Adrenal gland (tissue), 5 donors: ENCODE results near the gene CYB561A3.

Source experiments
- POLR2A ChIP-seq, 2 donors: fragments of 450-650 bp; IDR thresholded peaks; one replicate each; pipeline ENCODE4 v1.6.1; 2017; ENCODE audit warnings: antibody characterized with exemption in 2 of 2, mild to moderate bottlenecking in 2 of 2, moderate library complexity in 1 of 2
- TF ChIP-seq, protein P1 (sequence below), 6 experiments: fragments of 450-650 bp in 4 of 6; fragments of 200-600 bp in 2 of 6; sonication (generic) in 1 of 6; IDR thresholded peaks; 1 replicate in 5 of 6; 2 replicates in 1 of 6; pipeline versions ENCODE4 v1.5.1 to v1.8.0; 2016 to 2021; ENCODE audit warnings: antibody characterized with exemption in 6 of 6, mild to moderate bottlenecking in 2 of 6, moderate library complexity in 1 of 6
- donor health status: DM: no; HTN: no; CAD: no.

DNA sequence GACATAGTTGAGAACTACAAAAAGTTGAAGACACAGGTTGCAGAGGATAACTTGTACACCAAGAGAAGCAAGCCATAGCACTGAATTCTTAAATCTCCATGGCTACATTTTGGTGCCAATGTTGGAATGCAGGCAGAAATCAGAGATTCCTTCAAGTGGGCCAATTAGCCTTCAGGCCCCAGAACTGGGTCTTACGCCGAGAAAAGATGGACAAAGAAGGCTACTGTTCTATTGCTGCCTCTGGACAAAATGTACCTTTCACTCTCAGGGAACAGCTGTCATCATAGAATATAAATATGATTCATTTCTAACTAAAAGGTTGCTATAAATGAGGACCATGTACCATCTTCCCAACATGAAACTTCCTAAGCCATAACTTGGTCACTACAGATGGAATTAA is 44.4 kb upstream of the CYB561A3 start:
- TF ChIP-seq, protein P1, sequence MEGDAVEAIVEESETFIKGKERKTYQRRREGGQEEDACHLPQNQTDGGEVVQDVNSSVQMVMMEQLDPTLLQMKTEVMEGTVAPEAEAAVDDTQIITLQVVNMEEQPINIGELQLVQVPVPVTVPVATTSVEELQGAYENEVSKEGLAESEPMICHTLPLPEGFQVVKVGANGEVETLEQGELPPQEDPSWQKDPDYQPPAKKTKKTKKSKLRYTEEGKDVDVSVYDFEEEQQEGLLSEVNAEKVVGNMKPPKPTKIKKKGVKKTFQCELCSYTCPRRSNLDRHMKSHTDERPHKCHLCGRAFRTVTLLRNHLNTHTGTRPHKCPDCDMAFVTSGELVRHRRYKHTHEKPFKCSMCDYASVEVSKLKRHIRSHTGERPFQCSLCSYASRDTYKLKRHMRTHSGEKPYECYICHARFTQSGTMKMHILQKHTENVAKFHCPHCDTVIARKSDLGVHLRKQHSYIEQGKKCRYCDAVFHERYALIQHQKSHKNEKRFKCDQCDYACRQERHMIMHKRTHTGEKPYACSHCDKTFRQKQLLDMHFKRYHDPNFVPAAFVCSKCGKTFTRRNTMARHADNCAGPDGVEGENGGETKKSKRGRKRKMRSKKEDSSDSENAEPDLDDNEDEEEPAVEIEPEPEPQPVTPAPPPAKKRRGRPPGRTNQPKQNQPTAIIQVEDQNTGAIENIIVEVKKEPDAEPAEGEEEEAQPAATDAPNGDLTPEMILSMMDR (IDR thresholded peaks at IDR 0.05), result no peak
- no peak for TF ChIP-seq POLR2A (IDR thresholded peaks at IDR 0.05)
